ENCODE measurements around the gene PNPLA2.

PNPLA2 gene

GRCh38 chr11:826836-827145, 8.1 kb downstream of the PNPLA2 start:
- H3K9me2 ChIP-seq (ENCODE audit: low read depth, low read length), result no peaks in the 10 kb centered on the region
- H3K79me2 ChIP-seq (ENCODE audit: insufficient read depth, low read length), result no peaks in the 10 kb centered on the region
- H3K36me3 ChIP-seq (ENCODE audit: insufficient read depth, low read length), result peaks cover 14% of the 10 kb centered on the region
- peak overlapping the region; percentile 42; the same call in 1 of the 2 replicates for H3K9ac ChIP-seq (ENCODE audit: low read length)
- H3F3A ChIP-seq (ENCODE audit: insufficient read depth, low read length), result no peaks in the 10 kb centered on the region
- peak overlapping the region; percentile 52 for H3K4me3 ChIP-seq (ENCODE audit: low read depth, low read length, poor library complexity, severe bottlenecking)
- no peaks in the 10 kb centered on the region for H3K9me3 ChIP-seq (ENCODE audit: low read length)
- no peak overlapping the region for H2AFZ ChIP-seq (ENCODE audit: low read length)
- peaks cover 22% of the 10 kb centered on the region for H3K27me3 ChIP-seq (ENCODE audit: insufficient read depth, low read length)
- H3K4me2 ChIP-seq (ENCODE audit: low read length), result peak overlapping the region; percentile 73
- H3K27ac ChIP-seq (ENCODE audit: low read depth, low read length, poor library complexity, severe bottlenecking), result no peak overlapping the region
- H3K4me1 ChIP-seq (ENCODE audit: insufficient read depth, low read length, severe bottlenecking), result peaks cover 31% of the 10 kb centered on the region
- H4K20me1 ChIP-seq (ENCODE audit: insufficient read depth, low read length), result no peaks in the 10 kb centered on the region
- TF ChIP-seq CTCF (IDR thresholded peaks at IDR 0.05; ENCODE audit: low read length) (no peak), EZH2 (IDR thresholded peaks at IDR 0.05; ENCODE audit: borderline replicate concordance, low read length) (no peak)

DNA sequence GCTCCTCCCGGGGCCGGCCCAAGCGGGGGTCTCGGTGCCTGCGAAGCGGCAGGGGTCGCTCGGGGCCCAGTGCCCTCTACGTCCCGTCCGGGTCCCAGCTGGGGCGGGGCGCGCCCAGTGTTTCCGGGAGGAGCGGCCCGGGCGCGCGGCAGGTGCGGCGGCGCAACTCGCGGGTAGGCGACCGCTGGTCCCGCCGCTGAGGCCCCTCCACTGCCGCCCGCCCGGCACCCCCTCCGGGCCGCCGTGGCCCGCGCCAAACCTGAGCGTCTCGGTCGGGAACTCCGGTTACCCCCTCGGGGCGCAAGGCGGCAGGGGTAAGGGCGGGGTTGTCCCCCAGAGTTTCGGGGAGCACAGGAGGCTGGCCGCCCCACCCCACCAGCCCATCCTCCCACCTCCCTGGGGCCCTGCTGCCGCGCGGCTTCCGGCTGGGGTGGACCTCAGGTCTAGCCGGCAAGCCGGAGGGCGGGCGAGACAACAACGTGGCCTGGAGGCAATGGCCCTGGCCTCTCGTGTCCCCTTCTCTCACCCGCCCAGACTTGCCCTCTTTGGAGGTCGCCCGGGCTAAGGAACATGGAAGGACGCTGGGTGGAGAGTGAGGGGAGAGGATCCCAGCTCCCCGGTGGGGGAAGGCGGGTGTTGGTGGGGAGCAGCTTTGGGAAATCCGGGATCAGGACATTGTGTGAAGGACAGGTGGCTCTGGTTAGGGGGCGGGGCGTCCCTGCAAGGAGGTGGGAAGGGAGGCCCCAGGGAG, 8.6 kb downstream of the PNPLA2 start:
- Histone ChIP-seq H3K9ac (ENCODE audit: low read length) (peak overlapping the region; percentile 42; the same call in 1 of the 2 replicates), H2AFZ (ENCODE audit: low read length) (no peak overlapping the region), H3K27ac (ENCODE audit: low read depth, low read length, poor library complexity, severe bottlenecking) (no peak overlapping the region), H3K36me3 (ENCODE audit: insufficient read depth, low read length) (peaks cover 14% of the 10 kb centered on the region), H3K4me2 (ENCODE audit: low read length) (peak overlapping the region; percentile 73), H3K79me2 (ENCODE audit: insufficient read depth, low read length) (no peaks in the 10 kb centered on the region), H3K27me3 (ENCODE audit: insufficient read depth, low read length) (peaks cover 22% of the 10 kb centered on the region), H3K9me3 (ENCODE audit: low read length) (no peaks in the 10 kb centered on the region), H3K4me3 (ENCODE audit: low read depth, low read length, poor library complexity, severe bottlenecking) (peak overlapping the region; percentile 52), H3F3A (ENCODE audit: insufficient read depth, low read length) (no peaks in the 10 kb centered on the region), H4K20me1 (ENCODE audit: insufficient read depth, low read length) (no peaks in the 10 kb centered on the region), H3K9me2 (ENCODE audit: low read depth, low read length) (no peaks in the 10 kb centered on the region), H3K4me1 (ENCODE audit: insufficient read depth, low read length, severe bottlenecking) (peaks cover 31% of the 10 kb centered on the region)
- TF ChIP-seq CTCF (IDR thresholded peaks at IDR 0.05; ENCODE audit: low read length) (no peak), EZH2 (IDR thresholded peaks at IDR 0.05; ENCODE audit: borderline replicate concordance, low read length) (no peak)

DNA sequence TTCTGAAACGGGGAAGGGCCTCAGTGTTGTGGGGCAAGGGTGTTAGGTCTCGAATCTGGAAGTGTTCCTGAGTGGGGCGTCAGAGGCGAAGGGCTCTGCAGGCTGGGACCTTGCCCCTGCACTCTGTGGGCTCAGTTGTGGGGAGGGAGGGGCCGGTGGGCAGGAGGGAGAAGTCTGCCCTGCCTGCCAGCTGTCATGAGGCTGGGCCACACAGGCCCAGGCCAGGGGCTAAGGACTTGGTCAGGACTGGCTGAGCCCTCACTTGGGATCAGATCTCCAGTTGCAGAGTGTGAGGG, 9.1 kb downstream of the PNPLA2 start, which contains the start of gene CRACR2B:
CRACR2B (plus strand) TSS at position 23 of the 296 bp plus-strand sequence. CDS start 689 bp downstream, outside the sequence.
- H3K27me3 ChIP-seq (ENCODE audit: insufficient read depth, low read length), result peaks cover 22% of the 10 kb centered on the region
- H3K36me3 ChIP-seq (ENCODE audit: insufficient read depth, low read length), result peaks cover 14% of the 10 kb centered on the region
- no peak within 1 kb of the TSS for H2AFZ ChIP-seq (ENCODE audit: low read length)
- no peaks in the 10 kb centered on the region for H4K20me1 ChIP-seq (ENCODE audit: insufficient read depth, low read length)
- TF ChIP-seq CTCF (IDR thresholded peaks at IDR 0.05; ENCODE audit: low read length), result no peak
- TF ChIP-seq EZH2 (IDR thresholded peaks at IDR 0.05; ENCODE audit: borderline replicate concordance, low read length), result no peak
- H3K4me3 ChIP-seq (ENCODE audit: low read depth, low read length, poor library complexity, severe bottlenecking), result peak within 1 kb of the TSS; percentile 52
- H3K9me3 ChIP-seq (ENCODE audit: low read length), result no peaks in the 10 kb centered on the region
- no peaks in the 10 kb centered on the region for H3K79me2 ChIP-seq (ENCODE audit: insufficient read depth, low read length)
- no peak within 1 kb of the TSS for H3K27ac ChIP-seq (ENCODE audit: low read depth, low read length, poor library complexity, severe bottlenecking)
- peak within 1 kb of the TSS; percentile 73 for H3K4me2 ChIP-seq (ENCODE audit: low read length)
- H3K9me2 ChIP-seq (ENCODE audit: low read depth, low read length), result no peaks in the 10 kb centered on the region
- H3K9ac ChIP-seq (ENCODE audit: low read length), result peak within 1 kb of the TSS; percentile 42; the same call in 1 of the 2 replicates
- H3K4me1 ChIP-seq (ENCODE audit: insufficient read depth, low read length, severe bottlenecking), result peaks cover 31% of the 10 kb centered on the region
- H3F3A ChIP-seq (ENCODE audit: insufficient read depth, low read length), result no peaks in the 10 kb centered on the region
